Kidney (tissue), 14 donors: ENCODE results near the gene FARP1. TPM values are rescaled to one million over a fixed set of nuclear protein-coding genes. Genes with fewer than 3 reads are reported as not detected.

ENCODE experiments used
- DNase-seq, 5 donors: peaks; one replicate each; pipeline ENCODE4 v3.0.0-alpha.2; 2013 to 2020
- FAIRE-seq: peaks from 2 replicates; lab custom pipeline; 2012; peaks lifted over from hg19 to GRCh38; lab: Jason Lieb, UNC
- H3K27ac ChIP-seq, 2 donors: one replicate each; pipeline ENCODE4 v1.7.0; 2013; ENCODE audit warnings: low read depth in 2 of 2, low read length in 2 of 2, inconsistent platforms in 1 of 2
- H3K27me3 ChIP-seq: one replicate; pipeline ENCODE4 v1.7.1; 2013; ENCODE audit warnings: low read length, inconsistent platforms; ENCODE audit not compliant: control insufficient read depth, insufficient read depth
- H3K36me3 ChIP-seq, 3 donors: one replicate each; pipeline versions ENCODE4 v1.7.0 to v1.7.1; 2013; ENCODE audit warnings: low read length in 3 of 3, control low read depth in 1 of 3, inconsistent platforms in 1 of 3; ENCODE audit not compliant: insufficient read depth in 3 of 3, control insufficient read depth in 2 of 3
- H3K4me1 ChIP-seq, 3 donors: one replicate each; pipeline versions ENCODE4 v1.7.0 to v1.7.1; 2013; ENCODE audit warnings: low read length in 3 of 3, inconsistent platforms in 1 of 3, low read depth in 1 of 3; ENCODE audit not compliant: control insufficient read depth in 2 of 3, insufficient read depth in 2 of 3
- H3K4me3 ChIP-seq, 3 donors: one replicate each; pipeline versions ENCODE4 v1.7.0 to v1.8.1; 2013; ENCODE audit warnings: low read length in 3 of 3, control low read depth in 1 of 3, inconsistent platforms in 1 of 3
- H3K9ac ChIP-seq, 3 donors: one replicate each; pipeline versions ENCODE4 v1.7.0 to v1.7.1; 2013; ENCODE audit warnings: low read length in 3 of 3, control low read depth in 1 of 3, inconsistent platforms in 1 of 3
- H3K9me3 ChIP-seq, 3 donors: one replicate each; pipeline versions ENCODE4 v1.7.0 to v1.7.1; 2013; ENCODE audit warnings: low read length in 3 of 3, control low read depth in 1 of 3, inconsistent platforms in 1 of 3; ENCODE audit not compliant: control insufficient read depth in 2 of 3, insufficient read depth in 1 of 3
- intact Hi-C: fragments of 100-400 bp; cut with DNase I; formaldehyde crosslinking; loops from one replicate; pipeline ENCODE4 v1.11.1; 2022
- polyA plus RNA-seq: library from polyadenylated mRNA; stranded (reverse); fragments of 350-450 nt; fragmentation: Illumina TruSeq; extraction: RNeasy Lipid Tissue Mini Kit (QIAGEN cat#74804); gene quantifications from one replicate; pipeline ENCODE4 v1.2.3, GENCODE V29; 2014; ENCODE audit warnings: low read depth, low replicate concordance; ENCODE audit not compliant: insufficient read depth
- total RNA-seq: library from RNA; stranded (reverse); fragmentation: NEBNext Ultra II Directional; extraction: Animal tissue kit (Norgen Biotek cat#: 25700); gene quantifications from one replicate; pipeline ENCODE4 v1.2.1, GENCODE V29; 2021
- TF ChIP-seq, protein P1 (sequence below): IDR thresholded peaks from 3 replicates; pipeline ENCODE4 v1.5.1; 2012; ENCODE audit warnings: mild to moderate bottlenecking, moderate library complexity, borderline replicate concordance; ENCODE audit not compliant: insufficient read depth; ENCODE audit errors: extremely low read depth
- donor health status: control.
- donor health status: control.
- donor health status: control.
- donor health status: control.
- donor health status: control.
- donor health status: DM: yes; HTN: yes; CAD: no.
- donor health status: Normal renal cell carcinoma (clear cell type).

FARP1 gene
- total and polyA plus RNA-seq, 2 donors from 2014 or later = 123 to 229 TPM

DNA sequence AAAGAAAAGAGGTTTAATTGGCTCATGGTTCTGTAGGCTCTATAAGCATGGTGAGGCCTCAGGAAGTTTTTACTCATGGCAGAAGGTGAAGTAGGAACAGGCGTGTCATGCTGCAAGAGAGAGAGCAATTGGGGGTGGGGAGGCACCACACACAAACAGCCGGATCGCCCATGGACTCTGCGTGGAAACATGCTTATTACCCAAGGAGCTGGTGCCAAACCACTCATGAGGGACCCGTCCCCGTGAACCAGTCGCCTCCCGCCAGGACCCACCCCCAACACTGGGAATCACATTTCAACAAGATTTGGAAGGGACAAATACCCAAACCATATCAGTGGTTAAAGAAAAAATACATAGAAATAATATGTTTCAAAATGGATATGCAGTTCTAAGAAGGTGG lies 208.7 kb downstream of the FARP1 start:
- TF ChIP-seq, protein P1, sequence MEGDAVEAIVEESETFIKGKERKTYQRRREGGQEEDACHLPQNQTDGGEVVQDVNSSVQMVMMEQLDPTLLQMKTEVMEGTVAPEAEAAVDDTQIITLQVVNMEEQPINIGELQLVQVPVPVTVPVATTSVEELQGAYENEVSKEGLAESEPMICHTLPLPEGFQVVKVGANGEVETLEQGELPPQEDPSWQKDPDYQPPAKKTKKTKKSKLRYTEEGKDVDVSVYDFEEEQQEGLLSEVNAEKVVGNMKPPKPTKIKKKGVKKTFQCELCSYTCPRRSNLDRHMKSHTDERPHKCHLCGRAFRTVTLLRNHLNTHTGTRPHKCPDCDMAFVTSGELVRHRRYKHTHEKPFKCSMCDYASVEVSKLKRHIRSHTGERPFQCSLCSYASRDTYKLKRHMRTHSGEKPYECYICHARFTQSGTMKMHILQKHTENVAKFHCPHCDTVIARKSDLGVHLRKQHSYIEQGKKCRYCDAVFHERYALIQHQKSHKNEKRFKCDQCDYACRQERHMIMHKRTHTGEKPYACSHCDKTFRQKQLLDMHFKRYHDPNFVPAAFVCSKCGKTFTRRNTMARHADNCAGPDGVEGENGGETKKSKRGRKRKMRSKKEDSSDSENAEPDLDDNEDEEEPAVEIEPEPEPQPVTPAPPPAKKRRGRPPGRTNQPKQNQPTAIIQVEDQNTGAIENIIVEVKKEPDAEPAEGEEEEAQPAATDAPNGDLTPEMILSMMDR = no peak
- peaks cover 0 to 8% (median 4%) of the 10 kb centered on the region in 3 donors for H3K36me3 ChIP-seq
- no peak overlapping the region for H3K27ac ChIP-seq
- H3K4me1 ChIP-seq = no peaks in the 10 kb centered on the region
- H3K4me3 ChIP-seq = no peak overlapping the region
- intact Hi-C loops = no loop called here
- FAIRE-seq = no peak
- H3K9me3 ChIP-seq = no peaks in the 10 kb centered on the region
- DNase-seq = no peak
- no peak overlapping the region for H3K9ac ChIP-seq
- no peaks in the 10 kb centered on the region for H3K27me3 ChIP-seq

DNA sequence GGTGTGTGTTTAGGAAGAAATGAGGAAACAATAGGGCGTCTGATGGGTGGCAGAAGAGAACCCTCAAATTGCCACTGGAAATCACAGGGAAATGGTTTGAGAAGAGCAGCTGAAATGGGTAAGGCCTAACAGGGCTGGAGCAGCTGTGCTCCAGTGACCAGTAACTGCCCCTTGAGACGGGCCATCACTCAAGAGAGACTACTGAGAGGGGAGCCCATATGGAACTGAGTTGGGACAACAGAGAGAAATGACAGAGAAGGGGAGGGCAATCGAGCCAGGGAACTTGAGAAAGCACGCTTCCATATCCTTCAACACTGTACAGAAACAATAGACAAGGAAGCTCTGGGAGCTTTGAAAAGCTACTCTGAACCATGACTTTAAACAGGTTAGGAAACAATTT lies 209.3 kb downstream of the FARP1 start:
- DNase-seq (peak in 2 of 5 donors; percentile 60 to 66), FAIRE-seq (no peak)
- TF ChIP-seq, protein P1 = no peak
- Histone ChIP-seq H3K9me3 (no peaks in the 10 kb centered on the region), H3K36me3 (peaks cover 0 to 8% (median 4%) of the 10 kb centered on the region in 3 donors), H3K27ac (no peak overlapping the region), H3K9ac (no peak overlapping the region), H3K27me3 (no peaks in the 10 kb centered on the region), H3K4me1 (no peaks in the 10 kb centered on the region), H3K4me3 (no peak overlapping the region)
- intact Hi-C loops = no loop called here

DNA sequence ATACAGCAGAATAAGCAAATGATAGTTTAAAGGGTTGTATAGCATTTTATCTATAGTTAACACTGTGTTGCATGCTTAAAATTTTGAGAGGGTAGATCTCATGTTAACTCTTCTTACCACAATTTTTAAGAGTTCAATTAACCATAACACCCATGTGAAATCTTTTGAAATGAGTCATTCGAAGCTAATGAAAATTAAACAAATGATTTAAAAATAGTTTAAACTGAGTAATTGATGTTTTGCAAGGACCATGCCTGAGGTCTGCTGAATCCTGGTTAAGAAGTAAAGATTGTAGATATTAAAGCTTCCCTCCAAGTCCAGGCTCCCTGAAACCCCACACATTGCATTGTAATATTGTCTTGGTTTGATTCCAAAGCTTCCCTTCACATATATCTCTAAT lies 210.9 kb downstream of the FARP1 start:
- intact Hi-C loops = no loop called here
- H3K4me1 ChIP-seq = no peaks in the 10 kb centered on the region
- FAIRE-seq = no peak

More for the DNA sequence above, 210.9 kb downstream of the FARP1 start:
- Histone ChIP-seq H3K9ac (no peak overlapping the region), H3K9me3 (no peaks in the 10 kb centered on the region), H3K27ac (no peak overlapping the region), H3K36me3 (peaks cover 0 to 6% (median 0%) of the 10 kb centered on the region in 3 donors), H3K27me3 (no peaks in the 10 kb centered on the region), H3K4me3 (no peak overlapping the region)
- no peak for DNase-seq
- TF ChIP-seq, protein P1 = no peak
